Loucy (cell line): ENCODE results near the gene SLC4A5.

ENCODE experiments used
- H2AFZ ChIP-seq: fragments of 200-600 bp; sonication (generic); 2 replicates; pipeline ENCODE4 v1.6.0; 2016; ENCODE audit warnings: antibody characterized with exemption, mild to moderate bottlenecking, low read length, moderate library complexity
- H3F3A ChIP-seq: fragments of 200-600 bp; 2 replicates; pipeline ENCODE4 v1.6.0; 2016; ENCODE audit warnings: antibody characterized with exemption, low read depth, mild to moderate bottlenecking
- H3K27me3 ChIP-seq: fragments of 200-600 bp; sonication (generic); 2 replicates; pipeline ENCODE4 v1.6.1; 2014; ENCODE audit warnings: low read length, mild to moderate bottlenecking; ENCODE audit not compliant: insufficient read depth, poor library complexity, severe bottlenecking
- H3K36me3 ChIP-seq: fragments of 200-600 bp; sonication (generic); 2 replicates; pipeline ENCODE4 v1.6.1; 2016; ENCODE audit warnings: low read length; ENCODE audit not compliant: insufficient read depth
- H3K4me1 ChIP-seq: fragments of 200-600 bp; sonication (generic); 2 replicates; pipeline ENCODE4 v1.5.1; 2014; ENCODE audit warnings: low read length, mild to moderate bottlenecking; ENCODE audit not compliant: insufficient read depth, poor library complexity, severe bottlenecking
- H3K4me2 ChIP-seq: fragments of 200-600 bp; sonication (generic); 2 replicates; pipeline ENCODE4 v1.6.0; 2014; ENCODE audit warnings: antibody characterized with exemption, low read length, low read depth, mild to moderate bottlenecking; ENCODE audit not compliant: poor library complexity, severe bottlenecking
- H3K4me3 ChIP-seq: fragments of 200-600 bp; sonication (generic); 2 replicates; pipeline ENCODE4 v1.5.1; 2014; ENCODE audit warnings: low read length, mild to moderate bottlenecking, mixed read lengths; ENCODE audit not compliant: poor library complexity, severe bottlenecking
- H3K79me2 ChIP-seq: fragments of 200-600 bp; sonication (generic); 2 replicates; pipeline ENCODE4 v1.6.1; 2014; ENCODE audit warnings: low read length; ENCODE audit not compliant: insufficient read depth
- H3K9ac ChIP-seq: fragments of 200-600 bp; sonication (generic); 2 replicates; pipeline ENCODE4 v1.6.0; 2014; ENCODE audit warnings: mild to moderate bottlenecking, low read depth, low read length, moderate library complexity; ENCODE audit not compliant: poor library complexity, severe bottlenecking
- H3K9me2 ChIP-seq: fragments of 200-600 bp; sonication (generic); replicated peaks from 2 replicates; pipeline ENCODE4 v1.6.1; 2016; ENCODE audit warnings: low read depth, low read length, mixed read lengths
- H3K9me3 ChIP-seq: fragments of 200-600 bp; sonication (generic); 2 replicates; pipeline ENCODE4 v1.6.1; 2014; ENCODE audit warnings: mild to moderate bottlenecking, antibody characterized with exemption, low read length, low read depth; ENCODE audit not compliant: insufficient read depth
- H4K20me1 ChIP-seq: fragments of 200-600 bp; sonication (generic); 2 replicates; pipeline ENCODE4 v1.6.0; 2014; ENCODE audit warnings: antibody characterized with exemption, low read length, mild to moderate bottlenecking; ENCODE audit not compliant: insufficient read depth, poor library complexity, severe bottlenecking
- EZH2phosphoT487 ChIP-seq: fragments of 200-600 bp; IDR thresholded peaks from 2 replicates; pipeline ENCODE4 v1.6.1; 2018; ENCODE audit warnings: antibody characterized with exemption, mild to moderate bottlenecking, moderate library complexity, borderline replicate concordance
- TF ChIP-seq, protein P1 (sequence below): fragments of 200-600 bp; sonication (generic); conservative IDR thresholded peaks from 2 replicates; pipeline ENCODE4 v1.5.1; 2014; ENCODE audit warnings: mild to moderate bottlenecking, antibody characterized with exemption, low read length

SLC4A5 gene

DNA sequence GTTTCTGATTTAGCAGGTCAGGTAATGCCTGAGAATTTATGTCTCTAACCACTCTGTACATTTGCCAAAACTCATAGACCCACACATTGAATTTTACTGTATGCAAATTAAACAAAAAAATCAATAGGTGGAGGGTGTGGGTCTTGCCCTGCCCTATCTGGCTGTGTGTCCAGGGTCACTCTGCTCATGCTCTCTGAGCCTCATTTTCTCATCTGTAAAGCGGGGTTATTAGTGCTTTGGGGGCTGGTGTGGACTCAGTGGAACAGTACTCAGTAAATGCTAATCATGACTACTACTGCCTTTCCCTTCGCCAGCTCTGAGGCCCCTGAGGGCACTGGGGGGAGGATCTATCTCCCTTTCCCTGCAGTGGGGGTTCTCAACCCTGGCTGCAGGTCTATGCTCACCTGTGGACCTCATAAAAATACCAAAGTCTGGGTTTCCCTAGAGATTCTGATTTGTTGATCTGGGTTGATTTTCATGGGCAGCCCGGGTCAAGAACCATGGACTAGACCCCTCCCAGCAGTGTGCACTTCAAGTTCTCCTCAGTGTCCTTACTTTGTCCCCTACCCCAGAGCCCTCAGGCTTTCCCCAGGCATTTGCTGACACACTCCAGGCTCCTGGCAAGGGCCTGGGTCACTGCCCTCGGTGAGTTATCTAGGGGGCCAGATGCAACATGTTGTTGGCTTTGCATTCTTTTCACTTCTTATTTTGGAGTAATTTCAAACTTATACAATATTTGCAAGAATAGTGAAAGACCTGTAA lies 117.3 kb downstream of the SLC4A5 start:
- no peaks in the 10 kb centered on the region for H3K79me2 ChIP-seq
- no peaks in the 10 kb centered on the region for H3K9me2 ChIP-seq
- H3K4me3 ChIP-seq: no peak overlapping the region
- no peak for TF ChIP-seq EZH2phosphoT487
- TF ChIP-seq, protein P1, sequence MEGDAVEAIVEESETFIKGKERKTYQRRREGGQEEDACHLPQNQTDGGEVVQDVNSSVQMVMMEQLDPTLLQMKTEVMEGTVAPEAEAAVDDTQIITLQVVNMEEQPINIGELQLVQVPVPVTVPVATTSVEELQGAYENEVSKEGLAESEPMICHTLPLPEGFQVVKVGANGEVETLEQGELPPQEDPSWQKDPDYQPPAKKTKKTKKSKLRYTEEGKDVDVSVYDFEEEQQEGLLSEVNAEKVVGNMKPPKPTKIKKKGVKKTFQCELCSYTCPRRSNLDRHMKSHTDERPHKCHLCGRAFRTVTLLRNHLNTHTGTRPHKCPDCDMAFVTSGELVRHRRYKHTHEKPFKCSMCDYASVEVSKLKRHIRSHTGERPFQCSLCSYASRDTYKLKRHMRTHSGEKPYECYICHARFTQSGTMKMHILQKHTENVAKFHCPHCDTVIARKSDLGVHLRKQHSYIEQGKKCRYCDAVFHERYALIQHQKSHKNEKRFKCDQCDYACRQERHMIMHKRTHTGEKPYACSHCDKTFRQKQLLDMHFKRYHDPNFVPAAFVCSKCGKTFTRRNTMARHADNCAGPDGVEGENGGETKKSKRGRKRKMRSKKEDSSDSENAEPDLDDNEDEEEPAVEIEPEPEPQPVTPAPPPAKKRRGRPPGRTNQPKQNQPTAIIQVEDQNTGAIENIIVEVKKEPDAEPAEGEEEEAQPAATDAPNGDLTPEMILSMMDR: no peak
- H3K4me1 ChIP-seq: no peaks in the 10 kb centered on the region
- no peak overlapping the region for H3K4me2 ChIP-seq
- peaks cover 3% of the 10 kb centered on the region; the same call in 1 of the 2 replicates for H3K36me3 ChIP-seq
- H3K27me3 ChIP-seq: no peaks in the 10 kb centered on the region
- H3K9me3 ChIP-seq: no peaks in the 10 kb centered on the region
- no peaks in the 10 kb centered on the region for H3F3A ChIP-seq
- no peaks in the 10 kb centered on the region for H4K20me1 ChIP-seq
- no peak overlapping the region for H2AFZ ChIP-seq
- H3K9ac ChIP-seq: no peak overlapping the region

DNA sequence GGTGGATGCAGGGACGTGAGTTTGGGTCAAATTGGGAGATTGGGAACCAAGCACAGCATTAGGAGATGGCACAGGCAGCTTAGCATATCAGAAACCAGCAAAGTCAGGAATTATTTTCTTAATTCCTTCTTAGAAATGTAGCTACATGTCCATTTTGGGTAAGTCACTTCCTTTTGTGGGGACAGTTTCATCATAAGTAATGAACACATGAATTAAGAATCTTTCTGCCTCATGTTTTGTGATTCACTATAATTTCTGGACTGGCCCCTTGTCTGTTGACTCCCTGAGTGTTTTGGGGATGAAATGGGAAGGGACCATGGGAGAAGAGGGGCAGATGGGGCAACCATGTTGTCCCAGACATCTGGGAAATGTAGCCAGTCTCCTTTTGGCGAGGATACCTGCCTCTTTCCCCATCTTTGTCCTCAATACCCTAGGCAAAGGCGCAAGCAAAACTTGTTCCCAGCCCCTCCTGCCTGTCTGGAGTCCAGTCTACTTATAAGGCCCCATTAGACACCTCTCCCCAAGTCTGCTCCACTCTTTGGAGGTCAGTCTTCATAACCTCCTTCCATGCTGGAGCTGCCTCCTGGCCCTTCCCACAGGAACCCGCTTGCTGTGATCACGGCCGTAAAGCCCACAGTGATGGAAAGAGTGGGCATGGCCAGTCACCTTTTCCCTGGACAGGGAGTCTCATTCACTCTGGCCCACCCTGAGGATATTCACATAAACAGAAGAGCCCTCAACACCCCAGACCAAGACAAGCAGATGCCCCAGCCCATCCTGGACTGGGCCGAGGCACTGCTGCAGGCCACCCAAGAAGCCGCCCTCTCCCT lies 119.1 kb downstream of the SLC4A5 start:
- Histone ChIP-seq H3K27me3 (no peaks in the 10 kb centered on the region), H3K4me2 (no peak overlapping the region), H3K9ac (no peak overlapping the region), H3K4me3 (no peak overlapping the region), H3K9me3 (no peaks in the 10 kb centered on the region), H3K79me2 (no peaks in the 10 kb centered on the region), H4K20me1 (no peaks in the 10 kb centered on the region), H3K9me2 (no peaks in the 10 kb centered on the region), H3K36me3 (peaks cover 3% of the 10 kb centered on the region; the same call in 1 of the 2 replicates), H2AFZ (no peak overlapping the region), H3K4me1 (no peaks in the 10 kb centered on the region), H3F3A (no peaks in the 10 kb centered on the region)
- TF ChIP-seq, protein P1: no peak
- TF ChIP-seq EZH2phosphoT487: no peak

DNA sequence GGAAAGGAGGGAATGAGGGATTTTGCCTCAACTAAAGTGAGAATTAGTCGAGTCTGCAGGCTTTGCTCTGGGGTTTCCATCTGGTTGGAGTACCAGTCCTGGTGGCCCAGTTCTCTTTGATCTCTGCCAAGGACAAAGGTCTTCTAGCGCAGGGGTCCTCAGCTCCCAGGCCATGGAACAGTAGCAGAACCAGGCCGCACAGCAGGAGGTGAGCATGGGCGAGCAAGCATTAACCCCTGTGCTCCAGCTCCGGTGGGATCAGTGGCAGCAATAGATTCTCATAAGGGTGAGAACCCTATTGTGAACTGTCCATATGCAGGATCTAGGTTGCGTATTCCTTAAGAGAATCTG lies 120.9 kb downstream of the SLC4A5 start:
- H3F3A ChIP-seq: no peaks in the 10 kb centered on the region
- H3K9me2 ChIP-seq: no peaks in the 10 kb centered on the region
- no peaks in the 10 kb centered on the region for H3K27me3 ChIP-seq
- no peak overlapping the region for H3K4me3 ChIP-seq
- TF ChIP-seq, protein P1: no peak
- no peak for TF ChIP-seq EZH2phosphoT487
- no peaks in the 10 kb centered on the region for H3K9me3 ChIP-seq
- H3K4me2 ChIP-seq: no peak overlapping the region
- H2AFZ ChIP-seq: no peak overlapping the region
- H3K9ac ChIP-seq: no peak overlapping the region
- peaks cover 10% of the 10 kb centered on the region; the same call in 1 of the 2 replicates for H3K36me3 ChIP-seq
- no peaks in the 10 kb centered on the region for H3K79me2 ChIP-seq
- H4K20me1 ChIP-seq: no peaks in the 10 kb centered on the region
- H3K4me1 ChIP-seq: no peaks in the 10 kb centered on the region
